Keratinocyte (primary cell): ENCODE results near the gene GOLT1A. TPM values are rescaled to one million over a fixed set of nuclear protein-coding genes. Genes with fewer than 3 reads are reported as not detected.
A peak's percentile ranks its signal among the peaks of the same experiment; 100 is the strongest.

Experiments
- DNase-seq: peaks from one replicate; pipeline ENCODE4 v3.0.0-alpha.2; 2011; ENCODE audit warnings: low read depth, missing footprints, low spot score
- FAIRE-seq: peaks from 2 replicates; lab custom pipeline; 2011; peaks lifted over from hg19 to GRCh38; lab: Jason Lieb, UNC
- H2AFZ ChIP-seq: 2 replicates; pipeline ENCODE4 v1.6.0; 2012; ENCODE audit warnings: low read length, control low read depth, inconsistent platforms; ENCODE audit not compliant: control insufficient read depth
- H3K27ac ChIP-seq: 2 replicates; pipeline ENCODE4 v1.5.1; 2011; ENCODE audit warnings: low read length; ENCODE audit not compliant: control insufficient read depth, insufficient read depth
- H3K27me3 ChIP-seq: 3 replicates; pipeline ENCODE4 v1.6.0; 2011; ENCODE audit warnings: low read length; ENCODE audit not compliant: control insufficient read depth, insufficient read depth; ENCODE audit errors: extremely low read depth
- H3K36me3 ChIP-seq, 2 experiments: 2 replicates in 1 of 2; 3 replicates in 1 of 2; pipeline ENCODE4 v1.5.1; 2011; ENCODE audit warnings: low read length in 2 of 2, mild to moderate bottlenecking in 1 of 2; ENCODE audit not compliant: control insufficient read depth in 2 of 2, insufficient read depth in 2 of 2; ENCODE audit errors: extremely low read depth in 1 of 2
- H3K4me1 ChIP-seq: 3 replicates; pipeline ENCODE4 v1.5.1; 2011; ENCODE audit warnings: low read length; ENCODE audit not compliant: control insufficient read depth, insufficient read depth; ENCODE audit errors: extremely low read depth
- H3K4me2 ChIP-seq: 3 replicates; pipeline ENCODE4 v1.6.0; 2011; ENCODE audit warnings: low read depth, low read length; ENCODE audit not compliant: control insufficient read depth, insufficient read depth; ENCODE audit errors: extremely low read depth
- H3K4me3 ChIP-seq, 3 experiments: fragments of 200-600 bp in 1 of 3; sonication (generic) in 1 of 3; 2 replicates in 2 of 3; 3 replicates in 1 of 3; pipeline ENCODE4 v1.5.1; 2011 to 2016; ENCODE audit warnings: low read length in 3 of 3, mild to moderate bottlenecking in 3 of 3, control low read depth in 2 of 3, inconsistent platforms in 1 of 3, low read depth in 1 of 3, mixed read lengths in 1 of 3, mixed run types in 1 of 3, moderate library complexity in 1 of 3; ENCODE audit not compliant: control insufficient read depth in 2 of 3, insufficient read depth in 2 of 3; ENCODE audit errors: extremely low read depth in 1 of 3
- H3K79me2 ChIP-seq: 2 replicates; pipeline ENCODE4 v1.6.0; 2012; ENCODE audit warnings: low read length; ENCODE audit not compliant: control insufficient read depth, insufficient read depth
- H3K9ac ChIP-seq: 3 replicates; pipeline ENCODE4 v1.6.0; 2011; ENCODE audit warnings: low read length; ENCODE audit not compliant: control insufficient read depth, insufficient read depth; ENCODE audit errors: extremely low read depth
- H3K9me1 ChIP-seq: 3 replicates; pipeline ENCODE4 v1.6.0; 2011; ENCODE audit warnings: low read length; ENCODE audit not compliant: control insufficient read depth, insufficient read depth; ENCODE audit errors: extremely low read depth
- H3K9me3 ChIP-seq: 2 replicates; pipeline ENCODE4 v1.5.1; 2012; ENCODE audit warnings: low read depth, low read length; ENCODE audit not compliant: control insufficient read depth
- H4K20me1 ChIP-seq: 3 replicates; pipeline ENCODE4 v1.6.0; 2011; ENCODE audit warnings: low read length; ENCODE audit not compliant: control insufficient read depth, insufficient read depth; ENCODE audit errors: extremely low read depth
- CTCF ChIP-seq, 3 experiments: IDR thresholded peaks in 1 of 3; conservative IDR thresholded peaks in 1 of 3; optimal IDR thresholded peaks in 1 of 3; 2 replicates in 2 of 3; 3 replicates in 1 of 3; pipeline versions ENCODE3 to v1.5.1; 2011; ENCODE audit warnings: low read length in 3 of 3, mild to moderate bottlenecking in 3 of 3, moderate library complexity in 2 of 3, control low read depth in 1 of 3, inconsistent platforms in 1 of 3; ENCODE audit not compliant: insufficient read depth in 2 of 3; ENCODE audit errors: extremely low read depth in 1 of 3
- EZH2 ChIP-seq: IDR thresholded peaks from one replicate; pipeline ENCODE4 v1.6.1; 2012; ENCODE audit warnings: inconsistent platforms, mild to moderate bottlenecking, low read length, moderate library complexity
- dilution Hi-C: fragments of 300-500 bp; cut with MboI; formaldehyde crosslinking; loops from one replicate; pipeline ENCODE4 v1.7.0; 2020; ENCODE audit warnings: low sequenced_read_pairs; ENCODE audit not compliant: extremely low pct_ligation_motif_present
- polyA plus RNA-seq, 5 experiments: library from polyadenylated mRNA; depleted of rRNA in 3 of 5; stranded (reverse) in 3 of 5; stranded (forward) in 1 of 5; unstranded in 1 of 5; fragments of >200 nt; gene quantifications; 1 replicate in 1 of 5; 2 replicates in 3 of 5; 3 replicates in 1 of 5; pipeline versions ENCODE4 v1.2.1 to v1.2.3, GENCODE V29; 2011 to 2012; ENCODE audit warnings: missing spikeins in 2 of 5, low read depth in 1 of 5, low replicate concordance in 1 of 5

Gene GOLT1A
- polyA plus RNA-seq, 1 donor (not counting 4 experiments of a cell fraction or from before 2014, with no cell fraction given): 0.46 TPM

- H3K27me3 ChIP-seq: no peaks in the 10 kb centered on the region
- H3K4me1 ChIP-seq: peaks cover 26% of the 10 kb centered on the region
- H3K9me1 ChIP-seq: no peaks in the 10 kb centered on the region
- no peaks in the 10 kb centered on the region for H3K36me3 ChIP-seq
- H3K9ac ChIP-seq: no peak overlapping the region
- no peak overlapping the region for H3K27ac ChIP-seq
- H3K4me2 ChIP-seq: no peak overlapping the region
- DNase-seq: no peak
- no peaks in the 10 kb centered on the region for H4K20me1 ChIP-seq
- dilution Hi-C loops: no loop called here
- no peak for FAIRE-seq
- H3K9me3 ChIP-seq: no peaks in the 10 kb centered on the region
- H3K4me3 ChIP-seq: no peak overlapping the region
- TF ChIP-seq EZH2 (no peak), CTCF (optimal IDR thresholded peaks at IDR 0.05 in 1 of 3, IDR thresholded peaks at IDR 0.05 in 1 of 3, conservative IDR thresholded peaks at IDR 0.05 in 1 of 3; ENCODE audit: extremely low read depth in 1 of 3, insufficient read depth in 2 of 3, low read length in 3 of 3) (no peak)
- H2AFZ ChIP-seq: no peak overlapping the region
- H3K79me2 ChIP-seq: no peaks in the 10 kb centered on the region
Measured at GRCh38 chr1:204155881-204156280, 57.9 kb downstream of the GOLT1A start.

GRCh38 chr1:204154568-204155255, 59.1 kb downstream of the GOLT1A start:
- DNase-seq: peak; percentile 69

More at GRCh38 chr1:204154568-204155255, 59.1 kb downstream of the GOLT1A start:
- Histone ChIP-seq H3K27ac (peak overlapping the region; percentile 22), H4K20me1 (no peaks in the 10 kb centered on the region), H3K27me3 (no peaks in the 10 kb centered on the region), H3K36me3 (no peaks in the 10 kb centered on the region), H3K4me3 (no peak overlapping the region), H3K79me2 (no peaks in the 10 kb centered on the region), H3K9me1 (no peaks in the 10 kb centered on the region), H3K9me3 (no peaks in the 10 kb centered on the region), H3K9ac (no peak overlapping the region), H2AFZ (no peak overlapping the region), H3K4me1 (peaks cover 32% of the 10 kb centered on the region), H3K4me2 (peak overlapping the region; percentile 22)
- dilution Hi-C loops: no loop called here
- TF ChIP-seq CTCF (optimal IDR thresholded peaks at IDR 0.05 in 1 of 3, IDR thresholded peaks at IDR 0.05 in 1 of 3, conservative IDR thresholded peaks at IDR 0.05 in 1 of 3; ENCODE audit: extremely low read depth in 1 of 3, insufficient read depth in 2 of 3, low read length in 3 of 3): no peak
- TF ChIP-seq EZH2: no peak
- FAIRE-seq: peak; percentile 99
